Transverse colon (tissue), 4 donors: ENCODE results near the gene MORC3.

Experiments
- POLR2AphosphoS5 ChIP-seq, 3 donors: sonication (generic); formaldehyde crosslinking; IDR thresholded peaks; one replicate each; pipeline ENCODE4 v1.6.1; 2016; ENCODE audit warnings: antibody characterized with exemption in 3 of 3
- TF ChIP-seq, protein P1 (sequence below), 5 experiments: fragments of 200-600 bp in 3 of 5; fragments of 450-650 bp in 2 of 5; sonication (generic) in 3 of 5; IDR thresholded peaks; 1 replicate in 2 of 5; 2 replicates in 3 of 5; pipeline ENCODE4 v1.5.1; 2016 to 2017; ENCODE audit warnings: antibody characterized with exemption in 5 of 5, inconsistent platforms in 3 of 5, mild to moderate bottlenecking in 2 of 5, moderate library complexity in 1 of 5

DNA sequence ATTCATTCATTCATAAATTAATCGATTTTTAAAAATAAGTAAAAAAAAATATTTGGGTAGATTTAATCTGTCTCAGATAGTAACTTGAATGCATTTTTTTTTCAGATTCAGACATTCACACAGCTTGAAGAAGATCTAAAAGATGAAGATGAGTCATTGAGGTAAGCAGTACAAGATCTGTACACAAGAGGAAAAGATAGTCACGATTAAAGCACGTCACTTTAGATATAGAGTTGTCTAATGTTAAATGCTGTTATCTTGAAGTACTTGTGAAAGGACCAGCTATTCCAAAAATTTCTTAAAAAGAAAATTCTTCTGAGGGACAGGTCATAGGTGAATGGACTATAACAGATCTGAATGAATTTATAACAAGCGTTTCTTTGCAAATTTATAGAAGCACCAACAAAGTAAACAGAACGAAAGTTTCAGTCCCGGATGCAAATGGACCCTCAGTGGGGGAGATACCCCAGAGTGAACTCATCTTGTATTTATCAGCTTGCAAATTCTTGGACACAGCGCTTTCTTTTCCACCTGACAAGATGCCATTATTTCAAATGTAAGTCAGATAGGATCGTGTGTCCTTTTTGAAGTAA is 31.2 kb upstream of the MORC3 start:
- no peak for TF ChIP-seq POLR2AphosphoS5 (IDR thresholded peaks at IDR 0.05)
- TF ChIP-seq, protein P1, sequence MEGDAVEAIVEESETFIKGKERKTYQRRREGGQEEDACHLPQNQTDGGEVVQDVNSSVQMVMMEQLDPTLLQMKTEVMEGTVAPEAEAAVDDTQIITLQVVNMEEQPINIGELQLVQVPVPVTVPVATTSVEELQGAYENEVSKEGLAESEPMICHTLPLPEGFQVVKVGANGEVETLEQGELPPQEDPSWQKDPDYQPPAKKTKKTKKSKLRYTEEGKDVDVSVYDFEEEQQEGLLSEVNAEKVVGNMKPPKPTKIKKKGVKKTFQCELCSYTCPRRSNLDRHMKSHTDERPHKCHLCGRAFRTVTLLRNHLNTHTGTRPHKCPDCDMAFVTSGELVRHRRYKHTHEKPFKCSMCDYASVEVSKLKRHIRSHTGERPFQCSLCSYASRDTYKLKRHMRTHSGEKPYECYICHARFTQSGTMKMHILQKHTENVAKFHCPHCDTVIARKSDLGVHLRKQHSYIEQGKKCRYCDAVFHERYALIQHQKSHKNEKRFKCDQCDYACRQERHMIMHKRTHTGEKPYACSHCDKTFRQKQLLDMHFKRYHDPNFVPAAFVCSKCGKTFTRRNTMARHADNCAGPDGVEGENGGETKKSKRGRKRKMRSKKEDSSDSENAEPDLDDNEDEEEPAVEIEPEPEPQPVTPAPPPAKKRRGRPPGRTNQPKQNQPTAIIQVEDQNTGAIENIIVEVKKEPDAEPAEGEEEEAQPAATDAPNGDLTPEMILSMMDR (IDR thresholded peaks at IDR 0.05) = no peak
